Measurements from ENCODE around the gene ALDH3A2. TPM values are rescaled to one million over a fixed set of nuclear protein-coding genes. Genes with fewer than 3 reads are reported as not detected.

The ALDH3A2 gene
- total RNA-seq, 2 experiments from 2014 or later: 29.7 to 41.1 TPM

DNA sequence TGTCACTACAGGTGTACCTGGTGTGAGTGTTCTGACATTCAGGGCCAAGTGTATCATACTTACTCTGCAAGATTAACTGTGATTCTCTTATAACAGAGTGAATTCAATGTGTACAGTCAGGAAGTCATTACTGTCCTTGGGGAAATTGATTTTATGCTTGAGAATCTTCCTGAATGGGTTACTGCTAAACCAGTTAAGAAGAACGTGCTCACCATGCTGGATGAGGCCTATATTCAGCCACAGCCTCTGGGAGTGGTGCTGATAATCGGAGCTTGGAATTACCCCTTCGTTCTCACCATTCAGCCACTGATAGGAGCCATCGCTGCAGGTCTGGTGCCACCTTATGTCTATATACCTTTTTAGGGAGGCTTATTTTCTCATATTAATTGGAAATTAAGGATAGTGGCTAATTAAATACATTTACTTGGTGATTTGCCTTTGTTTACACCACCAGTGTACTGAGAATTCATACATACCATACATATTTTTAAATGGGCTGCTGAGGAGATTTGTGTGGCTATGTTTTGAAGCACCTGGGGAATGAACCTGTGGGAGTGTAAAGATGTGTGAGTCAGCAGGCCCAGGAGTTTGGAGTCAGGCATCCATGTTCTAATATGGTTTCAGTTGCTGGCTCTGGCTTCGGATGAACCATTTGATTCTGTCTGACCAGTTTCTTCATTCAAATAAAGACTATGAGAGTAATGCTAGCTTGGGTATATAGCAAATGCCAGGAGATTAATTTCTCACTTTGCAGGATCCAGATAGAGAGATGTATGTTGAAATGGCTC, 3.1 kb downstream of the ALDH3A2 start:
- no peak overlapping the region for H3K4me3 ChIP-seq (ENCODE audit: low read depth, low read length, poor library complexity, severe bottlenecking)
- H3K79me2 ChIP-seq (ENCODE audit: insufficient read depth, low read depth, low read length): peaks cover 25% of the 10 kb centered on the region
- no TSS peak for BruUV-seq (replicated peaks)
- no peak overlapping the region for H2AFZ ChIP-seq (ENCODE audit: low read length)
- no peak for DNase-seq (ENCODE audit: low spot score)
- H3K4me2 ChIP-seq (ENCODE audit: low read length): peak overlapping the region; percentile 95; the same call in 1 of the 2 replicates
- no peaks in the 10 kb centered on the region for H3K9me3 ChIP-seq (ENCODE audit: low read length)
- intact Hi-C loops (cut with micrococcal nuclease; ENCODE audit: unreplicated experiment): no loop called here
- ChIA-PET POLR2A (no interaction called here), CTCF (ENCODE audit: unreplicated experiment) (no interaction called here)
- peaks cover 54% of the 10 kb centered on the region for H3K36me3 ChIP-seq (ENCODE audit: insufficient read depth, low read length)
- peaks cover 35% of the 10 kb centered on the region for H3K4me1 ChIP-seq (ENCODE audit: insufficient read depth, low read length, poor library complexity, severe bottlenecking)
- no peak overlapping the region for H3K27ac ChIP-seq (ENCODE audit: low read depth, low read length, poor library complexity, severe bottlenecking)
- TF ChIP-seq EZH2phosphoT487 (IDR thresholded peaks at IDR 0.05; ENCODE audit: borderline replicate concordance, low read depth, low read length): no peak
- TF ChIP-seq, protein P1, sequence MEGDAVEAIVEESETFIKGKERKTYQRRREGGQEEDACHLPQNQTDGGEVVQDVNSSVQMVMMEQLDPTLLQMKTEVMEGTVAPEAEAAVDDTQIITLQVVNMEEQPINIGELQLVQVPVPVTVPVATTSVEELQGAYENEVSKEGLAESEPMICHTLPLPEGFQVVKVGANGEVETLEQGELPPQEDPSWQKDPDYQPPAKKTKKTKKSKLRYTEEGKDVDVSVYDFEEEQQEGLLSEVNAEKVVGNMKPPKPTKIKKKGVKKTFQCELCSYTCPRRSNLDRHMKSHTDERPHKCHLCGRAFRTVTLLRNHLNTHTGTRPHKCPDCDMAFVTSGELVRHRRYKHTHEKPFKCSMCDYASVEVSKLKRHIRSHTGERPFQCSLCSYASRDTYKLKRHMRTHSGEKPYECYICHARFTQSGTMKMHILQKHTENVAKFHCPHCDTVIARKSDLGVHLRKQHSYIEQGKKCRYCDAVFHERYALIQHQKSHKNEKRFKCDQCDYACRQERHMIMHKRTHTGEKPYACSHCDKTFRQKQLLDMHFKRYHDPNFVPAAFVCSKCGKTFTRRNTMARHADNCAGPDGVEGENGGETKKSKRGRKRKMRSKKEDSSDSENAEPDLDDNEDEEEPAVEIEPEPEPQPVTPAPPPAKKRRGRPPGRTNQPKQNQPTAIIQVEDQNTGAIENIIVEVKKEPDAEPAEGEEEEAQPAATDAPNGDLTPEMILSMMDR (conservative IDR thresholded peaks at IDR 0.05; ENCODE audit: low read length): no peak
- H3K9me2 ChIP-seq (ENCODE audit: insufficient read depth, low read length): no peaks in the 10 kb centered on the region
- no peaks in the 10 kb centered on the region for H4K20me1 ChIP-seq (ENCODE audit: insufficient read depth, low read length)

GRCh38 chr17:19652595-19652994, 4.0 kb downstream of the ALDH3A2 start:
- Histone ChIP-seq H3K4me3 (ENCODE audit: low read depth, low read length, poor library complexity, severe bottlenecking) (no peak overlapping the region), H4K20me1 (ENCODE audit: insufficient read depth, low read length) (no peaks in the 10 kb centered on the region), H3K36me3 (ENCODE audit: insufficient read depth, low read length) (peaks cover 62% of the 10 kb centered on the region), H3K27ac (ENCODE audit: low read depth, low read length, poor library complexity, severe bottlenecking) (no peak overlapping the region), H3K4me1 (ENCODE audit: insufficient read depth, low read length, poor library complexity, severe bottlenecking) (peaks cover 36% of the 10 kb centered on the region), H3K4me2 (ENCODE audit: low read length) (no peak overlapping the region), H3K79me2 (ENCODE audit: insufficient read depth, low read depth, low read length) (peaks cover 25% of the 10 kb centered on the region), H2AFZ (ENCODE audit: low read length) (no peak overlapping the region), H3K9me2 (ENCODE audit: insufficient read depth, low read length) (no peaks in the 10 kb centered on the region), H3K9me3 (ENCODE audit: low read length) (no peaks in the 10 kb centered on the region)
- POLR2A ChIA-PET: no interaction called here
- intact Hi-C loops (cut with micrococcal nuclease; ENCODE audit: unreplicated experiment): no loop called here
- no TSS peak for BruUV-seq (replicated peaks)
- CTCF ChIA-PET (ENCODE audit: unreplicated experiment): interaction anchor here (0.6 kb wide), 1 partner anchor 275 kb away, joined by 3 read pairs; no protein-coding TSS in a partner anchor
- TF ChIP-seq, protein P1 (conservative IDR thresholded peaks at IDR 0.05; ENCODE audit: low read length): no peak
- no peak for TF ChIP-seq EZH2phosphoT487 (IDR thresholded peaks at IDR 0.05; ENCODE audit: borderline replicate concordance, low read depth, low read length)
- no peak for DNase-seq (ENCODE audit: low spot score)

DNA sequence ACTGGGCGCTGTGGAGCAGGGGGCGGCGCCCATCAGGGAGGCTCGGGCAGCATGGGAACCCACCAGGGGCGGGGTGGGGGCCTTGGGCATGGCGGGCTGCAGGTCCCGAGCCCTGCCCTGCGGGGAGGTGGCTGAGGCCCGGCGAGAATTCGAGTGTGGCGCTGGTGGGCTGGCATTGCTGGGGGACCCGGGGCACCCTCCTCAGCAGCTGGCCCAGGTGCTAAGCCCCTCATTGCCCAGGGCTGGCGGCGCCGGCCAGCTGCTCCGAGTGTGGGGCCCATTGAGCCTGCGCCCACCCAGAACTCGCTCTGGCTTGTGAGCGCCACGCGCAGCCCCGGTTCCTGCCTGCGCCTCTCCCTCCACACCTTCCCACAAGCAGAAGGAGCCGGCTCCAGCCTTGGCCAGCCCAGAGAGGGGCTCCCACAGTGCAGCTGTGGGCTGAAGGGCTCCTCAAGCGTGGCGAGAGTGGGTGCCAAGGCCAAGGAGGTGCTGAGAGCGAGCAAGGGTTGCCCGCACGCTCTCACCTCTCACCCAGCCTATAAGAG, 5.9 kb downstream of the ALDH3A2 start:
- peaks cover 69% of the 10 kb centered on the region for H3K36me3 ChIP-seq (ENCODE audit: insufficient read depth, low read length)
- no peak overlapping the region for H3K4me3 ChIP-seq (ENCODE audit: low read depth, low read length, poor library complexity, severe bottlenecking)
- no peak overlapping the region for H2AFZ ChIP-seq (ENCODE audit: low read length)
- H3K9me2 ChIP-seq (ENCODE audit: insufficient read depth, low read length): no peaks in the 10 kb centered on the region
- CTCF ChIA-PET (ENCODE audit: unreplicated experiment): no interaction called here
- H3K4me1 ChIP-seq (ENCODE audit: insufficient read depth, low read length, poor library complexity, severe bottlenecking): peaks cover 29% of the 10 kb centered on the region
- H3K79me2 ChIP-seq (ENCODE audit: insufficient read depth, low read depth, low read length): peaks cover 21% of the 10 kb centered on the region
- no peak for TF ChIP-seq EZH2phosphoT487 (IDR thresholded peaks at IDR 0.05; ENCODE audit: borderline replicate concordance, low read depth, low read length)
- TF ChIP-seq, protein P1 (conservative IDR thresholded peaks at IDR 0.05; ENCODE audit: low read length): no peak
- POLR2A ChIA-PET: no interaction called here
- H3K27ac ChIP-seq (ENCODE audit: low read depth, low read length, poor library complexity, severe bottlenecking): no peak overlapping the region
- no peak for DNase-seq (ENCODE audit: low spot score)
- H4K20me1 ChIP-seq (ENCODE audit: insufficient read depth, low read length): no peaks in the 10 kb centered on the region
- H3K4me2 ChIP-seq (ENCODE audit: low read length): no peak overlapping the region
- no TSS peak for BruUV-seq (replicated peaks)
- no peaks in the 10 kb centered on the region for H3K9me3 ChIP-seq (ENCODE audit: low read length)
- intact Hi-C loops (cut with micrococcal nuclease; ENCODE audit: unreplicated experiment): no loop called here
